HG03439 (cell line): ENCODE results near the gene GPR176.
"Not testable (repeated sequence)": the region's sequence is repeated elsewhere in the genome, so short reads cannot be mapped to it uniquely, and the experiment has no call there.

Experiments
- ATAC-seq: cut with Tn5 transposase; IDR thresholded peaks from one replicate; pipeline ENCODE4 v1.9.1; 2021; ENCODE audit warnings: mild to moderate bottlenecking, moderate library complexity; ENCODE audit not compliant: unreplicated experiment

Gene GPR176

DNA sequence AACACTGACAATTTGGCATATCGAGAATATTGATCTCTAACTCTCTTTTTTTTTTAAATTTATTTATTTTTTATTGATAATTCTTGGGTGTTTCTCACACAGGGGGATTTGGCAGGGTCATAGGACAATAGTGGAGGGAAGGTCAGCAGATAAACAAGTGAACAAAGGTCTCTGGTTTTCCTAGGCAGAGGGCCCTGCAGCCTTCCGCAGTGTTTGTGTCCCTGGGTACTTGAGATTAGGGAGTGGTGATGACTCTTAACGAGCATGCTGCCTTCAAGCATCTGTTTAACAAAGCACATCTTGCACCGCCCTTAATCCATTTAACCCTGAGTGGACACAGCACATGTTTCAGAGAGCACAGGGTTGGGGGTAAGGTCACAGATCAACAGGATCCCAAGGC is 27.0 kb downstream of the GPR176 start:
- not testable (repeated sequence) for ATAC-seq

DNA sequence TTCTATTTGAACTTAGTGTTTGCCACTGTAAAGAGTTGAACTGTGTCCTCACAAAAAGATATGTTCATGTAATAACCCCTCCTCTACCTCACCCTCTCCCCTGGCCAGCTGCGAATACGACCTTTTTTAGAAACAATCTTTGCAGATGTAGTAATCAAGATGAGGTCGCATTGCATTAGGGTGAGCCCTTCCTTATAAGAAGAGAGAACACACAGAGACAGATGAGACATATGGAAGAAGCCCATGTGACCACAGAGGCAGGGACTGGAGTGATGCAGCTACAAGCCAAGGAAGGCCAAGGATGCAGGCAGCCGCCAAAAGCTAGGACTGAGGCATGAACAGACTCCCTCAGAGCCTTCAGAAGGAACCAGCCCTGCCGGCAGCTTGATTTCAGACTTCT is 27.6 kb downstream of the GPR176 start:
- no peak for ATAC-seq

DNA sequence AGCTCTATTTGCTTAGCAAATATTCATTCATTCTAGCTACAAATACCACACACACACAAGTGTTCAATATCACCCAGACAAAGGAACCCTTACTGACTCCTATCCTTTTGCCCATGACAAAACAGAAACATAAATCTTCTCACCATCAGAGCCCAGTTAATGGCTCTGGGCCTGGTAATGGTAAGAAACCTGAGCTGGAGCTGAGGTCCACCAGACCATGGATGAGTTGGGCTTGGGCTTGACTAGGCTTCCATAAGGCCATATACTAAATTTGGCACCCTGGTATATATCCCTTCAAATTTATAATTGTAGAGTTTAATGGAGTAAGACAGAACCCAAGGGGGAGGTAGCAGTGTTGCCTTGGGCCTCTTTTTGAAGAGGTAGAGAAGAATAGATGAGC is 29.4 kb downstream of the GPR176 start:
- no peak for ATAC-seq

DNA sequence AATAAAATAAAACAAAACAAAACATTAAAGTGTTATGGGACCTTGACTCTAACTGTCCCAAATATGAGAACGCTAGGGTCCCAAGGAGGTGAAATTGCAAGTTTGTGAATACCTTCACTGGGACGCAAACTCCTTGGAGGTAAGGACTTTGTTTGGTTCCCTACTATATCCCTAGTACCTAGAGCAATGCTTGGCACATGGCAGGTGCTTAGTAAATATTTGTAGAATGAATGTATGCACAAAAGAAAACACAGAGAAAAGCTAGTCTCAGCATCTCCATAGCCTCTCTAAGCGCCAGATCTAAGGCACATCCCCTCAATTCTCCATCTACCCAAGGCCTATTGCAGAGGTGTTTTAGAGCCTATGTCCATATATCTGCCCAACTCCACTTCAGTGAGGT is 30.5 kb downstream of the GPR176 start:
- no peak for ATAC-seq

DNA sequence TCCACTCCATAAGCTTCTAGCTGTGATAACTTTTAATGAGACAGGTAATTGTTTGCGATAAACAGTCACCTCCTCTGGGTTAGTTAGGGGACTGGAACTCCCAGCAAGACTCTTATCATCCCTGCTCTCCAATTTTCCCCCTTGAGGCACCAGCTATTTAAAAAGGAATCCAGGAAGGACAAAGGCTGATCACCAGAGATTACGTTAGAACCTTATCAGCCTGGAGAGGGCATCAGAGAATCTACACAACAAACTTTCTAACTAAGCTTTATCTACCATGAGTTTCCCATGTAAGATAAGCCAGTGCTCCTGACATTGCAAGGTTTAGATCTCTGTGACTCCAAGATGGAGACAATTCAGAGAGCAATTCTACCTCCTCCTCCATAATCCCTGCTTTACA is 31.3 kb downstream of the GPR176 start:
- no peak for ATAC-seq

DNA sequence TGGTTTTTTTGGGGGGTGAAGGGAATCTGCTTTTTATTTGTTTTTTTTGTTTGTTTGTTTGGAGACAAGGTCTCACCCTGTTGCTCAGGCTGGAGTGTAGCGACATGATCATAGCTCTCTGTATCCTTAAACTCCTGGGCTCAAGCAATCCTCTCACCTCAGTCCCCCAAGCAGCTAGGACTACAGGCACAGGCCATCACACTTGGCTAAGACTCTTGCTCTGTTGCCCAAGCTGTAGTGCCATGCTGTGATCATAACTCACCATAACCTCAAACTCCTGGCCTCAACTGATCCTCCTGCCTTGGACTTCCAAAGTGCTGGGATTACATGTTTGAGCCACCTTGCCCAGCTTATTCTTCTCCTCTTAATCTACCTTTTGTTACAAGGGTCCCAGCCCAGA is 31.8 kb downstream of the GPR176 start:
- no peak for ATAC-seq

DNA sequence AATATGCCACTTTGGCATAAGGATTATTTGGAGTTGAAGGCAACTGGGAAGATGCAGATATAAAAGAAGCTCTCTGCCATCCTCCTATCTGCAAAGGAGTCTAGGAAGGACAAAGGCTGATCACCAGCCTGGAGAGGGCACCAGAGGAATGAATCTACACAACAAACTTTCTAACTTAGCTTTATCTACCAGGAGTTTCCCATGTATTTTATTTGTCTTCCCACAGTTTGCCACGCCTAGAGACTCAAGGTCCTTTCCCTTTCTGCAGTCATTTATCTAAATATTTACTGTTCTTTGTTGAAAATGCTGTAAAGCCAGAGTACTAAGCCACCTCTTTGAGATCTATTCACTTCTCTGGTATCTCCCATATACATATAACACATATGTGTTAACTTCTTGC is 32.2 kb downstream of the GPR176 start:
- no peak for ATAC-seq

DNA sequence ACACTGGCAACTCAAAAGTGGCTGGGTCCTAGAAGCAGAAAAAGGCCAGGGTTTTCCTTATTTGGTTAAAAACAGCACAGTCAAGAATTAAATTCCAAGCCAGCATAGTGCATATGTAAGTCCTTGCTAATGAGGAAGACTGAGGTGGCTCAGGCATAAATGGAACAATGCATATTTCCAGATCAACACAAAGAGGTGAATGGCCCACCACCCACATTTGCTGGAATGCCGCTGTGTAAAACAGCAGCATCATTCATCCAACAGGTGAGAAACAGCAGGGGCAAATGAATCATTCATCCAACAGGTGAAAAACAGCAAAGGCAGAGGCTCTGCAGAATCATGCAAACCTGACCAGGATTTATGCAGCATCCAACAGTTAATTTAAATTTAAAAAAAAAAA is 32.9 kb downstream of the GPR176 start:
- no peak for ATAC-seq

DNA sequence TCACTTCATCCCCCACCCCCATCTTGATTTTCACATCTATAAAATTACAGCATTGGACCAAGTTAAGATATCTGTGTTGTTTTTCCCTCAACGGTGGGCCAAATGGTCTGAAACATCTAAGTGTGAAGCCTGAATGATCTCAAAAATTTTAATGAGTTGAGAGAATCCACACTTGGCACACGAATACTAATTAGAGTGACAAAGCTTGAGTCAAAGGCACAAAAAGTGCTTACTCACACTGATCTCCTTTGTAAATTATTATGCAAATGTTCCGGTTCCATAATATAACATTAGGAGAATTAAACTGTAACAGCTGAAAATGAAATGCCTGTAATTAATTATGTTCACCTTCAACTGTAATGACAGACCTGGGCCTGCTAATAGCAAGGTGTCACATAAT is 33.6 kb downstream of the GPR176 start:
- no peak for ATAC-seq

DNA sequence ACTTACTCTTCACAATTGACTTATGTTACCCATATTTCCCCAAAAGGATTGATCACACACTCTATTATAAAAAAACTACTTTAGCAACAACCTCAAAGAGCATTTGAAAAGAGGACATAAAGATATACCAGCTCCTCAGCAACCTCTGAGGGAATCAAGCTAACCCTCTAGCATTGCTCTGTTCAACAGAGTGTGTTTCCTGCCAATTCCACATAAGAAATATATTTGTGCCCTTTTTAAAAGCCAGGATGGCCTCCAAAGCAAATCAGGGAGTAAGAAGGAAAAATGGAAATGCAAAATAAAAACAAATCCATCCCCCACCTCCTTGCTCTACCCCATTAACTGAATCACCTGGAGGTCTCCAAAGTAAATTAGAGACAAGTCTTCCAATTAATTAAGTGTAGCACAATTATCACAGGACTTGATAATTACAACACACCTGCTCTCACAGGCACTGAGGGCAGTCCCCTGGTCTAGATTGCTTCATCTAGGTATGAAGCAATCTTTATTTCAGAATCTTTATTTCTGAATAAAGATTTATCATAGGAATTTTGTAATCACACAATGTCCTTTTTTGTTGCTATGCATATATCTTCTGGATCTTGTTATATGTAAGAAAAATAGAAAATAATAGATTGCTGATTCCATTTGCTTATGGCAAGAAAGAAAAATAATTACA is 34.8 kb downstream of the GPR176 start:
- ATAC-seq: no peak

DNA sequence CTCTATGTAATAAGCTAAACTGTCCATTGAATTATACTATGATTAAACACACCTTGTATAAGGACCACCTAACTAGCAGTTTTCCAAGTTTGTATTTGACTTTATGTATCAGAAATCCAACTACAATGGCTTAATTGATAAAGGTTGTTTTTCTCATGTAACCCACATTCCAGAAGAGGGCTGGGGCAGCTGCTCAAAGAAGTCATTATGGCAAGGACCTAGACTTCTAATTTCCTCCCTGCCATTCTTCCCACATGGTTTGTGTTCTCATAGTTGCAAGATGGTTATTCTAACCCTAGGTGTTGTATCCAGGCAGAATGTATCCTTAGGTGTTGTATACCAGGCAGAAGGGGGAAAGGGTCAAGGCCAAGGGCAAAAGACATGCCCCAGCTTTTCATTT is 35.7 kb downstream of the GPR176 start:
- ATAC-seq: no peak

DNA sequence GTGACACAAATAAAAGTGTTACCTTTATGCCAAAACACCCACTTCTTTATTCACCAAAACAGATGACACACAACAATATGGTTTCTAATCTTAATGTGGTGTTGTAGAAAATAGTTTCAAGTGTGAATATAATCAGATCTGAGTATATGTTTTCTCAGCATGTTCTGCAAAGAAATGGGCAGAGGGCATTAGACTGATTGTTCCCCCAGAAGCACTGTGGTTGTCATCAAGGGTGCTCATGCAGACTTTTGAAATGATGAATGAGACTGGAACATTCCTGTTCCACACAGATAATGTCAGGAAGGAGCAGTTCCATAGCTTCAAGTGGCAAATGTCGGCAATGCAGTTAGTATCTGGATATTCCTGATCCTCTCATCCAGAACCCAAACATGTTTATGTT is 37.5 kb downstream of the GPR176 start:
- ATAC-seq: no peak

DNA sequence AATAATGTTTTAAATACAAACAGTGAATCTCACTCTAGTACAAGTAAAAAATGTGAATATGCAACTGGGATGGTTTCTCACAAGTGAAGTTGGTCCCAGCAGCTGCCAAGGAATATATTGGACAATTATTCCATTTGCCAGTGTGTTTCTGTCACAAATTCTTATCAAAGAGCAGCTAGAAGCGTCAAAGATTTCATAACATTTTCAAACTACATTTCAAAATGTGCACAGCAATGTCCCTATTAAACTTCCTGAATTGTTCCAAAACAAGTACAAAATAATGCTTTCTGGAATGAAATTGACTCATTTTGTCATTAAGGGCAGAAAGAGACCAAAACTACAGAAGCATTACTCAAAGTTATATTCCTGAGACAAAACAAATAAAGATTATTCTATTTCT is 38.3 kb downstream of the GPR176 start:
- no peak for ATAC-seq

DNA sequence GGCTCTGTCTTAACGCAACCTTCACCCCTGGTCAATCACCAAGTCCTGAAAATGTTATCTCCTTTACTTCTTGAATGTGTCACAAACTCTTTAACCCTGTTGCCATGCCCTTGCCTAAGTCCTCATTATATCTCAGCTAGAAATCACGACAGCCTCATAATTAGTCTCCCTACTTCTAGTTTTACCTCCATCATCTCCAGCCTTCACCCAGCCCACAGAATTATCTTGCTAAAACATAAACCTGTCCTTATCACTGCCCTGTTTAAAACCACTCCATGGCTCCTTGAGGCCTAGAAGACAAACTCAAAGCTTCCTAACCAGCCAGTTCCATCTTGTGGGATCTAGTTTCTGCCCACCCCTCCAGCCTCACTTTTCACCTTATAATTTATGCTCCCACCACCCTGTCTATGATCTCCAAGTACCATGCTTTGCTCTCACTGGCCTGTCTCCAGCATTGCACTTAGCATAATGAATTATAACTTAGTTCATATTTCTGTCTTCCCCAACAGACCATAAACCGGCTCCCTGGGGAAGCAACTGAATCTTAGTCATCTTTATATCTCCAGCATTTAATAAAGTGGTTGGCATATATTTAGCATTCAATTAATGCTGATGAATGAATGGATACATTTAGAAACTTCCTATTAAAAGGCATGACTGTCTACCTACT is 39.2 kb downstream of the GPR176 start:
- ATAC-seq: no peak

DNA sequence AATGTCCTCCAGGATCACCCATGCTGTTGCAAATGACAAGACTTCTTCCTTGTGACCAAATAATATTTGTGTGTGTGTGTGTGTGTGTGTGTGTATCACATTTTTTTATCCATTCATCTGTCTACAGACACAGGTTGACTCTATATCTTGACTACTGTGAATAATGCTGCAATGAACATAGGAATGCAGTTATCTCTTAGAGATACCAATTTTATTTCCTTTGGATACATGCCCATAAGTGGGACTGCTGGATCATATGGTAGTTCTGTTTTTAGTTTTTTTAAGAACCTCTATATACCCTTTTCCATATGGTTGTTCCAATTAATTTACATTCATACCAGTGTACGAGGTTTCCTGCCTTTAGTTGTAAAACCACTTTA is 41.7 kb downstream of the GPR176 start:
- no peak for ATAC-seq

DNA sequence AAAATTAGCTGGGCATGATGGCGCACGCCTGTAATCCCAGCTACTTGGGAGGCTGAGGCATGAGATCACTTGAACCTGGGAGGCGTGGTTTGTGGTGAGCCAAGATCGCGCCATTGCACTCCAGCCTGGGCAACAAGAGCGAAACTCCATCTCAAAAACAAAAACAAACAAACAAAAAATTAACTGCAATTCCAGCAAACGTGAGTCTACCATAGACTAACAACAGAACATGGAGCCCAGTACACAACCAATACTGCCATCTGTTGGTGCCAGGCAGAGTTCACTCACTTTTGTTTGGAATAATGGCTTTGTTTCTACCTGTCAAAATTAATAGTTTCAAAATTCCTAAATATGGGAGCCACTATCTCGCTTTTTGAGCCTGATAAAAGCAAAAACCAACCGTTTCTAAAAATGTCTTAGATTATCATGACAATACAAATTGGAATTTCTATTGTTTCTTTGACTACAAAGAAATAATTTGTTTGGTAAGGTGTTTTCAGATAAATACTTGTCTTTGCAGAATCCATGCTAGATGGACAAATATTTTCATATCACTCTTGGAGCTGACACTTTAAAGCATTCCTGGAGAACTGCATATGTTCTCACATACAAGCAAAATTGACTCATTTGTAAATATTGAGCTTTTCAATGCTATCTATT is 45.0 kb downstream of the GPR176 start:
- ATAC-seq: no peak

DNA sequence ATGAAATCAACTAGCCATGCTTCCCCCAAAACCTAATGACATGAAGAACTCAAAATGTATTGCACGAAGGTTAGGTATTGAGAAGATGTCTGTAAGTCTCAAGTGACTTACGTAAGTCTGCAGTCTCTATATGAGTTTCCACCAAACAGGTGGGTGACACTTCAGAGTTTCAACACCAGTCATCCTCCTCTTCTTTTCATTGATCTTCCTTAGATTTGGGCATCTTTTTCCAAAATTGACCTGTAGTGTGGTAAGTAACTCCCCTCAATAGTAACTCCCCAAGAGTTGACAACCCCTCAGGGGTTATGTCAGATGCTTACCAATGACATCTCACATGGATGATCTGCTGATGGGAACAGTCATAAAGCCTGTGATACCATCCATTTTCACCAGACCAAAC is 46.1 kb downstream of the GPR176 start:
- ATAC-seq: no peak

DNA sequence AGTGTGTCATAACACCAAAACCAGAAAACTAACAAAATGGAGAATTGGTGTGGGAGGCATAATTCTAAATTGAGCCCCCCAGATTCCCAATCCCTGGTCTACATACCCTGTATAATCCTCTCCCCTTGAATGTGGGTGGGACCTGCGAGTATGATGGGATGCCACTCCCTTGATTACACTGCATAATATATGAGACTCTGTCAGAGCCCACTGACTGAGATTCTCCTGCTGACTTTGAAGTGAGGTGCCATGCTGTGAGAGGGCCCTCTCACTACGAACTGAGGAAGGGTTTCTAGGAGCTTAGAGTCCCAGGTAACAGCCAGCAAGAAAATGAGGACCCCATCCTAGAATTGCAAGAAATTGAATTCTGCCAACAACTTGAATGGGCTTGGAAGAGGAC is 49.5 kb downstream of the GPR176 start:
- no peak for ATAC-seq

DNA sequence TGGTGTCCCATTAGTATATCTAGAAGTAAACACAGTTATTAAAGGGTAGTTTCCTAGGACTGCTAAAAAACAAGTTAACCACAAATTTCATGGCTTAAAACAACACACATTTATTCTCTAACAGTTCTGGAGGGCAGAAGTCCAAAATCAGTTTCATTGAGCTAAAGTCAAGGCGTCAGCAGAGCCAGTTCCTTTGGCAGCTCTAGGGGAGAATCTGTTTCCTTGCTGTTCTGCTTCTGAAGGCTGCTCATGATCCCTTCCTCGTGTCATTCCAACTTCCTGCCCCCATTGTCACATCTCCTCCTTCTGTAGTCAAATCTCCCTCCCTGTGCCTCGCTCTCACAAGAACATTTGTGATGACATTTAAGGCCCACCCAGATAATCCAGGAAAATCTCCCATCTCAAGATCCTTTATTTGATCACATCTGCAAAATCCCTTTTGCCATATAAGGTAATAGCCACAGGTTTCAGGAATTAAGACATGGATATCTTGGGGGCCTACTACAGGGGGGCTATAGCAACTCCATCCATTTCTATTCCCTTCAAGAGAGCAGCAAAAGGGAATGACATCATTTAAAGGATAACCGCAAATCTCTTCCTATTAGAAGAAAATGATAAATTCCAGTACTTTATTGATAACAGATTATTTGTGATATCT is 50.1 kb downstream of the GPR176 start:
- no peak for ATAC-seq

DNA sequence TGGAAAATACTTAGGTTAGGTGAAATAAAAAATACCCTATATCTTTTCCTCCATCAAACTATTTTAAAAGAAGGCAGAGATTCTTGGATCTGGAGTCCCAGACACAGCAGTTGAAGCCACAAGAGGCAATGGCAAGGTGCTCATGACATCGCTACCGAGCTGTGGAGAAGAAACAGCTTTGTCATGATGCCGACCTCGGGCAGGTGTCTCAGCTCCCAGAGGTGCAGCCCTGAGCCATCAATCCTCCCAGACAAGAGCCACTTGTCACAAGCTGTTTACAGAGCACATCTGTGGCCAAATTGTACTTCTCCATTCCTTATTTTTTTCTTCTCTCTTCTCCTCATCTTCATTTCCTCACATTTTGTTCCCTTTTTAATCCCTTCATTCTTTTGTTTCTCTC is 50.8 kb downstream of the GPR176 start:
- no peak for ATAC-seq

DNA sequence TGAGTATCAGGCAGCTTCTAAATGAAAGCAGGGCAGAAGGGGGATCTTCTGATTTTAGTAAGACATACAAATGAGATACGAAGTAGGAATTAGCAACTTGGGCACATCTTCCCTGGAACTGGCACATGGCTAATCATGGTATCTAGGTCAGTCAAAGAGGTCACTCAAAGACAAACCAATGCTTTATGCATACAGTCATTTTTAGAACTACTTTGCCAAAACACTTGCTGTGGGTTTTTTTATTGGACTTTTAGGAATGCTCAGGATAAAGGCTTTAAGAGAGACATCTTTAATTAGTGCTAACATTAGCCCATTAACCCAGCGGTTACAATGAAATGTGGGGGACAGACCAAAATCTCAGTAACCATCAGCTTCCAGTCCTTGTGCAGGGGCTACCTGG is 51.7 kb downstream of the GPR176 start:
- no peak for ATAC-seq

DNA sequence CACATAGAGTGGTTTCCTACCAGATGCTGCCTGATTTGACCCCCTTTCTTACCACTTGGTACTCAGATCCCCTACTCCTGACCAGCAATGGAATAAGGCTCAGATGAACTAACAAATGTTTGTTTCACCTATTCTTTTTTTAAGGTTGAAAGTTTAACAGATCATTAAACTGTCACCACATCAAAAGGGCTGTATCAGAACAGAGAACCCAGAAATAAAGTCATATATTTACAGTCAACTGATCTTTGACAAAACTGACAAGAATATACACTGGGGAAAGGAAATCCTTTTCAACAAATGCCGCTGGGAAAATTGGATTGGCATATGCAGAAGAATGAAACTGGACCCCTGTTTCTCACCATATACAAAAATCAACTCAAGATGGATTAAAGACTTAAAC is 56.0 kb downstream of the GPR176 start:
- ATAC-seq: no peak
